Colonic mucosa (tissue), 4 donors: ENCODE results near the gene CUBN. TPM values are rescaled to one million over a fixed set of nuclear protein-coding genes. Genes with fewer than 3 reads are reported as not detected.

ENCODE experiments used
- DNase-seq: peaks from one replicate; pipeline ENCODE4 v3.0.0-alpha.2; 2020
- H3K27ac ChIP-seq: fragments of 200-600 bp; one replicate; pipeline ENCODE4 v1.8.0; 2021
- H3K27me3 ChIP-seq: fragments of 200-600 bp; one replicate; pipeline ENCODE4 v1.8.0; 2021
- H3K36me3 ChIP-seq: fragments of 200-600 bp; one replicate; pipeline ENCODE4 v1.8.0; 2021
- H3K4me1 ChIP-seq: fragments of 200-600 bp; one replicate; pipeline ENCODE4 v1.8.0; 2021; ENCODE audit warnings: mild to moderate bottlenecking
- H3K4me3 ChIP-seq: fragments of 200-600 bp; one replicate; pipeline ENCODE4 v1.8.0; 2021
- H3K9ac ChIP-seq, 2 donors: one replicate each; pipeline ENCODE4 v1.7.0; 2013; ENCODE audit warnings: control low read depth in 2 of 2, low read depth in 2 of 2, low read length in 2 of 2
- H3K9me3 ChIP-seq: fragments of 200-600 bp; one replicate; pipeline ENCODE4 v1.8.0; 2021
- CTCF ChIP-seq: fragments of 200-600 bp; IDR thresholded peaks from one replicate; pipeline ENCODE4 v1.8.0; 2022; ENCODE audit warnings: antibody characterized with exemption, mild to moderate bottlenecking
- intact Hi-C: fragments of 100-400 bp; cut with DNase I; formaldehyde crosslinking; loops from one replicate; pipeline ENCODE4 v1.14.1; 2022
- total RNA-seq, 2 donors: library from RNA; stranded (reverse); fragmentation: NEBNext Ultra II Directional in 1 of 2; extraction: Animal tissue kit (Norgen Biotek cat#: 25700) in 1 of 2; gene quantifications; one replicate each; pipeline ENCODE4 v1.2.1, GENCODE V29; 2021
- donor health status: healthy.
- donor health status: DM: no; HTN: no; CAD: no.
- donor health status: DM: no; HTN: no; CAD: no.

CUBN gene
- total RNA-seq, 2 donors from 2014 or later: 0.25 to 0.42 TPM

GRCh38 chr10:16957038-16957437 lies 172.6 kb downstream of the CUBN start:
- DNase-seq: no peak
- TF ChIP-seq CTCF: no peak
- H3K36me3 ChIP-seq: no peaks in the 10 kb centered on the region
- no peaks in the 10 kb centered on the region for H3K9me3 ChIP-seq
- H3K27ac ChIP-seq: no peak overlapping the region
- H3K9ac ChIP-seq: no peak overlapping the region
- H3K4me3 ChIP-seq: no peak overlapping the region
- intact Hi-C loops: no loop called here
- H3K27me3 ChIP-seq: no peaks in the 10 kb centered on the region
- no peaks in the 10 kb centered on the region for H3K4me1 ChIP-seq

DNA sequence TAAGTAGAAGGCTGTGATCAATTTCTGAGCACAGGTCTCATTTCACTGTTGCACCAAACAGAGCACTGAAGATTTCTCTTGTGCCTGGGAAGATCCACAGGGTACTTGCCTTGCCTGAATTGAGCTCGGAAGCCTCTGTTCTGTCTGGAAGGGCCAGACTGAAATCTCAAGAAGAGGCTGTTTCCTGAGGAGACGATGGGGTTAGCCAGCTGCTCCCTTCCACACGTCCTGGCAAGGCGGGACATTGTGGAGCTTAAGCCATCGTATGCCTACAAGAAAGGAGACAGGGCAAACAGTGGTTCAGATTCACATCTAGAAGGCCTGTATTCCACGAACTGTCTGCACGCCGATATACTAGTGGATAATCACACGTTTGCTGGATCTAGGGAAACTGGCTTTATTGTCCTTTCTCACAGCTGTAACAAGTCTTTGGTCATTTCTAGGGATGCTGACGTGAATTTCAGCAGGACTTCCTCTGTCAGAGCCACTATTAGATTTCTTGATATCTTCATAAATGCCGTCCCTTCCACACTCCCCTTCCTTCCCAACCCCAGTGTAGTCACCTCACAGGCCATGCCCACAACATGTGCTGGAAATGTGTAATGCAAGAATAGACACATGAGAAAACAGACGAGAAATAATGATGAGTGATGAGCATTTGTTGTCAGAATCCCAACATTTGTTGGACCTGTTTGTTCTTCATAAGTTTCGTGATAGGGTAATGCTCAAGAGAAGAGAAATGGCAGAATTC lies 175.2 kb downstream of the CUBN start:
- Histone ChIP-seq H3K9me3 (no peaks in the 10 kb centered on the region), H3K9ac (no peak overlapping the region), H3K36me3 (no peaks in the 10 kb centered on the region), H3K4me3 (no peak overlapping the region), H3K4me1 (no peaks in the 10 kb centered on the region), H3K27me3 (no peaks in the 10 kb centered on the region), H3K27ac (no peak overlapping the region)
- DNase-seq: no peak
- TF ChIP-seq CTCF: no peak
- intact Hi-C loops: no loop called here

- H3K27ac ChIP-seq: no peak overlapping the region
- H3K4me1 ChIP-seq: no peaks in the 10 kb centered on the region
- no peak for TF ChIP-seq CTCF
- DNase-seq: no peak
- H3K27me3 ChIP-seq: no peaks in the 10 kb centered on the region
- no peak overlapping the region for H3K4me3 ChIP-seq
- no peaks in the 10 kb centered on the region for H3K9me3 ChIP-seq
- no peaks in the 10 kb centered on the region for H3K36me3 ChIP-seq
- intact Hi-C loops: no loop called here
- H3K9ac ChIP-seq: no peak overlapping the region
These were observed 176.3 kb downstream of the CUBN start for GRCh38 chr10:16953270-16953669.

DNA sequence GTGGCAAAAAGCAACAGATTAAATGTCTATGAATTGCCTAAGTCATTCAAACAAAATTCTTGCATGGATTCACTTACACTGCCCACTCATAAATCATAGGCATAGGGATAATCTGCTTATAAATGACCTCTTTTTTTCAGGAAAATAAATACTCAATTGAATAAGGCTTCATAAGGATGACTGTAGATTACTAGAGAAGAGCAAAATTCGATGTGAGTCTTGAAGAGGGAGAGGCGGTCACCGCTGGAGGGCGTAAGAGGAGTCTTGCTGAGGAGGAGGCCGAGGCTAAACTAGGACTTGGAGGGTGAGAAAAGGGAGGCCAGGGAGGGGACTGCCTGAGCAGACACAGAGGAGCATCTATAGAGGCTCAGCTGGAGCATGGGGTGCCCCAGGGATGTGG lies 177.0 kb downstream of the CUBN start:
- no peak for DNase-seq
- Histone ChIP-seq H3K9ac (no peak overlapping the region), H3K4me1 (no peaks in the 10 kb centered on the region), H3K27ac (no peak overlapping the region), H3K4me3 (no peak overlapping the region), H3K27me3 (no peaks in the 10 kb centered on the region), H3K9me3 (no peaks in the 10 kb centered on the region), H3K36me3 (no peaks in the 10 kb centered on the region)
- no peak for TF ChIP-seq CTCF
- intact Hi-C loops: no loop called here

DNA sequence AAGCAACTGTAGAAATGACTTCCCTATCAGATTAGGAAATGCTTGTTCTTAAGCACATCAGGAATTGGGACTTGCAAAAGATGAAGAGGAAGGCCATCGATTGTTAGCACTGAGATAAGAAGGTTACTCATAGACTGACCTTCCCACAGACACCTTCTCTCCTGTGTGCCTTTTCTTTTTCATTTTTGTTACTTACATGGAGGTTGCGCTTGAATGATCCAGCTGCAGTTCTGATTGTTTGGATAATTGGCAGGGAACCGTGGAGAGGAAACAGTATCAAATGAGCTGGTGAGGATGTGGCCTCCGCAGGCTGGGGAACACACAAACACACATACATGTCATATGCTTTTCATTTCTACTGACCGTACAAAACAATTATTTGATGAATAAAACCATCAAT lies 177.5 kb downstream of the CUBN start:
- DNase-seq: no peak
- Histone ChIP-seq H3K36me3 (no peaks in the 10 kb centered on the region), H3K4me3 (no peak overlapping the region), H3K9ac (no peak overlapping the region), H3K27me3 (no peaks in the 10 kb centered on the region), H3K9me3 (no peaks in the 10 kb centered on the region), H3K27ac (no peak overlapping the region), H3K4me1 (no peaks in the 10 kb centered on the region)
- no peak for TF ChIP-seq CTCF
- intact Hi-C loops: no loop called here
